ENCODE measurements around the gene CHRND. TPM values are rescaled to one million over a fixed set of nuclear protein-coding genes. Genes with fewer than 3 reads are reported as not detected.

Gene CHRND
- total RNA-seq, 2 experiments from 2014 or later, result not detected

GRCh38 chr2:232501331-232501771 is 24.6 kb upstream of the CHRND start:
- BruUV-seq (replicated peaks), result no TSS peak
- Histone ChIP-seq H3K9me3 (ENCODE audit: low read length) (no peaks in the 10 kb centered on the region), H4K20me1 (ENCODE audit: insufficient read depth, low read length) (no peaks in the 10 kb centered on the region), H3K4me3 (ENCODE audit: low read depth, low read length, poor library complexity, severe bottlenecking) (no peak overlapping the region), H3K27ac (ENCODE audit: low read depth, low read length, poor library complexity, severe bottlenecking) (no peak overlapping the region), H3K9me2 (ENCODE audit: insufficient read depth, low read length) (no peaks in the 10 kb centered on the region), H3K36me3 (ENCODE audit: insufficient read depth, low read length) (no peaks in the 10 kb centered on the region), H2AFZ (ENCODE audit: low read length) (no peak overlapping the region), H3K4me2 (ENCODE audit: low read length) (no peak overlapping the region), H3K4me1 (ENCODE audit: insufficient read depth, low read length, poor library complexity, severe bottlenecking) (no peaks in the 10 kb centered on the region), H3K79me2 (ENCODE audit: insufficient read depth, low read depth, low read length) (no peaks in the 10 kb centered on the region)
- CTCF ChIA-PET (ENCODE audit: unreplicated experiment), result no interaction called here
- POLR2A ChIA-PET, result no interaction called here
- intact Hi-C loops (cut with micrococcal nuclease; ENCODE audit: unreplicated experiment), result no loop called here
- no peak for TF ChIP-seq CTCF (conservative IDR thresholded peaks at IDR 0.05; ENCODE audit: low read length)
- DNase-seq (ENCODE audit: low spot score), result no peak

GRCh38 chr2:232501794-232502390 is 24.1 kb upstream of the CHRND start:
- POLR2A ChIA-PET, result interaction anchor here (0.7 kb wide), 1 partner anchor 250 kb away, joined by 3 read pairs; no protein-coding TSS in a partner anchor
- DNase-seq (ENCODE audit: low spot score), result no peak
- Histone ChIP-seq H3K4me1 (ENCODE audit: insufficient read depth, low read length, poor library complexity, severe bottlenecking) (no peaks in the 10 kb centered on the region), H3K27ac (ENCODE audit: low read depth, low read length, poor library complexity, severe bottlenecking) (no peak overlapping the region), H3K4me3 (ENCODE audit: low read depth, low read length, poor library complexity, severe bottlenecking) (no peak overlapping the region), H3K9me2 (ENCODE audit: insufficient read depth, low read length) (no peaks in the 10 kb centered on the region), H3K9me3 (ENCODE audit: low read length) (no peaks in the 10 kb centered on the region), H3K79me2 (ENCODE audit: insufficient read depth, low read depth, low read length) (no peaks in the 10 kb centered on the region), H3K36me3 (ENCODE audit: insufficient read depth, low read length) (no peaks in the 10 kb centered on the region), H2AFZ (ENCODE audit: low read length) (no peak overlapping the region), H4K20me1 (ENCODE audit: insufficient read depth, low read length) (no peaks in the 10 kb centered on the region), H3K4me2 (ENCODE audit: low read length) (no peak overlapping the region)
- no TSS peak for BruUV-seq (replicated peaks)
- CTCF ChIA-PET (ENCODE audit: unreplicated experiment), result no interaction called here
- intact Hi-C loops (cut with micrococcal nuclease; ENCODE audit: unreplicated experiment), result no loop called here
- TF ChIP-seq EZH2phosphoT487 (IDR thresholded peaks at IDR 0.05; ENCODE audit: borderline replicate concordance, low read depth, low read length) (no peak), CTCF (conservative IDR thresholded peaks at IDR 0.05; ENCODE audit: low read length) (no peak)

GRCh38 chr2:232502511-232502910 is 23.4 kb upstream of the CHRND start:
- intact Hi-C loops (cut with micrococcal nuclease; ENCODE audit: unreplicated experiment), result no loop called here
- Histone ChIP-seq H3K9me3 (ENCODE audit: low read length) (no peaks in the 10 kb centered on the region), H3K4me2 (ENCODE audit: low read length) (no peak overlapping the region), H4K20me1 (ENCODE audit: insufficient read depth, low read length) (no peaks in the 10 kb centered on the region), H3K4me3 (ENCODE audit: low read depth, low read length, poor library complexity, severe bottlenecking) (no peak overlapping the region), H3K36me3 (ENCODE audit: insufficient read depth, low read length) (no peaks in the 10 kb centered on the region), H3K4me1 (ENCODE audit: insufficient read depth, low read length, poor library complexity, severe bottlenecking) (no peaks in the 10 kb centered on the region), H3K27ac (ENCODE audit: low read depth, low read length, poor library complexity, severe bottlenecking) (no peak overlapping the region), H3K9me2 (ENCODE audit: insufficient read depth, low read length) (no peaks in the 10 kb centered on the region), H3K79me2 (ENCODE audit: insufficient read depth, low read depth, low read length) (no peaks in the 10 kb centered on the region), H2AFZ (ENCODE audit: low read length) (no peak overlapping the region)
- POLR2A ChIA-PET, result no interaction called here
- BruUV-seq (replicated peaks), result no TSS peak
- TF ChIP-seq CTCF (conservative IDR thresholded peaks at IDR 0.05; ENCODE audit: low read length), result no peak
- no peak for TF ChIP-seq EZH2phosphoT487 (IDR thresholded peaks at IDR 0.05; ENCODE audit: borderline replicate concordance, low read depth, low read length)
- DNase-seq (ENCODE audit: low spot score), result no peak
- CTCF ChIA-PET (ENCODE audit: unreplicated experiment), result no interaction called here

Data from OCI-LY7 (cell line).